Measurements from ENCODE around the gene ATRNL1. TPM values are rescaled to one million over a fixed set of nuclear protein-coding genes. Genes with fewer than 3 reads are reported as not detected.

Gene ATRNL1
- total and polyA plus RNA-seq, 2 experiments from 2014 or later: not detected

- Histone ChIP-seq H3K27me3 (replicated peaks; ENCODE audit: insufficient read depth) (no peaks in the 10 kb centered on the region), H3K9me2 (ENCODE audit: insufficient read depth) (no peaks in the 10 kb centered on the region), H2AFZ (no peak overlapping the region), H4K20me1 (ENCODE audit: insufficient read depth) (no peaks in the 10 kb centered on the region), H3K79me2 (ENCODE audit: insufficient read depth) (no peaks in the 10 kb centered on the region), H3K4me1 (ENCODE audit: insufficient read depth) (peaks cover 9% of the 10 kb centered on the region; the same call in 1 of the 2 replicates), H3K27ac (no peak overlapping the region), H3K9ac (no peak overlapping the region), H3K9me3 (ENCODE audit: low read depth) (no peaks in the 10 kb centered on the region), H3K4me3 (no peak overlapping the region), H3K36me3 (ENCODE audit: low read depth) (no peaks in the 10 kb centered on the region), H3K4me2 (ENCODE audit: unreplicated experiment) (no peak overlapping the region), H3F3A (ENCODE audit: insufficient read depth) (no peaks in the 10 kb centered on the region)
- WGBS, 2 experiments (ENCODE audit: low coverage in 1 of 2, low lambda C conversion rate in 2 of 2, missing lambda C conversion rate in 2 of 2): 96 to 100% methylated on average over 1 of the region's 1 CpG
- in situ Hi-C loops (cut with MboI): no loop called here
- no peak for DNase-seq
- no peak for TF ChIP-seq EZH2phosphoT487 (IDR thresholded peaks at IDR 0.05; ENCODE audit: insufficient read depth, low read depth)
- TF ChIP-seq EZH2 (IDR thresholded peaks at IDR 0.05; ENCODE audit: insufficient read depth, poor library complexity, severe bottlenecking): no peak
These were observed 752.8 kb downstream of the ATRNL1 start for GRCh38 chr10:115845921-115846320.

DNA sequence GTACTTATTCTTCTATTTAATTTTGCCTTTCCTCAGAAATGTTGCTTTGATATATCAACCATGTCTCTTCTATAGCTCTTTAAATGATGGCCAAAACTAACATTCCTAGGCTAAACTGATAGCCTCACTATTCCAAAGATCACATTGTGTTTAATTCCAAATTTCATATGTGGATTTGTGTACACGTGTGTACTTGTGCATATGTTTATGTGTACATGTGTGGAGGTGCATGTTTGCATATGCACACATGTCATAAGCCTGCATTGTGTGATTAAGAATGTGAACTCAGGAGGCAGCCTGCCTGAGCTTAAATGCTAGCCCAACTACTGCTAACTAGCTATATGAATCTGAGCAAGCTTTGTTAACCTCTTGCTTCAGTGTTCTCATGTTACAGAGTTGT lies 753.4 kb downstream of the ATRNL1 start:
- no peaks in the 10 kb centered on the region for H3F3A ChIP-seq (ENCODE audit: insufficient read depth)
- in situ Hi-C loops (cut with MboI): no loop called here
- no peaks in the 10 kb centered on the region for H3K9me2 ChIP-seq (ENCODE audit: insufficient read depth)
- WGBS, 2 experiments (ENCODE audit: low coverage in 1 of 2, low lambda C conversion rate in 2 of 2, missing lambda C conversion rate in 2 of 2): 83 to 100% methylated on average over 1 of the region's 1 CpG
- no peaks in the 10 kb centered on the region for H3K79me2 ChIP-seq (ENCODE audit: insufficient read depth)
- no peak overlapping the region for H3K9ac ChIP-seq
- no peak overlapping the region for H3K27ac ChIP-seq
- H3K9me3 ChIP-seq (ENCODE audit: low read depth): no peaks in the 10 kb centered on the region
- peaks cover 9% of the 10 kb centered on the region; the same call in 1 of the 2 replicates for H3K4me1 ChIP-seq (ENCODE audit: insufficient read depth)
- no peak for TF ChIP-seq EZH2phosphoT487 (IDR thresholded peaks at IDR 0.05; ENCODE audit: insufficient read depth, low read depth)
- H3K4me2 ChIP-seq (ENCODE audit: unreplicated experiment): no peak overlapping the region
- H3K27me3 ChIP-seq (replicated peaks; ENCODE audit: insufficient read depth): no peaks in the 10 kb centered on the region
- H3K36me3 ChIP-seq (ENCODE audit: low read depth): no peaks in the 10 kb centered on the region
- no peaks in the 10 kb centered on the region for H4K20me1 ChIP-seq (ENCODE audit: insufficient read depth)
- H3K4me3 ChIP-seq: no peak overlapping the region
- no peak for DNase-seq
- H2AFZ ChIP-seq: no peak overlapping the region

DNA sequence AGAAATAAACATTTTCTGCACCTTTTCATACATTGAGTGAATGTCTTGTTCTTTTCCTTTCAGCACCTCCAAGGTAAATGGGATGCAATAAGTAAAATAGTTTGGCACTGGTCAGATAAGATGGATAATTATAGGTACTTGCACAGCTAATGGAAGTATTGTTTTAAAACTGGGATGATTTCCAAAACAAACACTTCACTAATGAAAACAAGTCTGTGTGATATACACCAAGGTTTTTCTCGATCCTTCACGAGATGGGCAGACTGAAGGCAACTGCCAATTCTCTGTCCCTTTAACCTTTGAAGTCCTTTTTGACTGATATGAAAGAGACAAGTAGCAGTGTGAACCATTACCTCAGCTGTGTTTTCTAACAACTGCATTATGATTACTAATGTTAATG lies 756.0 kb downstream of the ATRNL1 start:
- in situ Hi-C loops (cut with MboI): no loop called here
- Histone ChIP-seq H3K4me2 (ENCODE audit: unreplicated experiment) (no peak overlapping the region), H3K27ac (no peak overlapping the region), H3K27me3 (replicated peaks; ENCODE audit: insufficient read depth) (no peaks in the 10 kb centered on the region), H3K79me2 (ENCODE audit: insufficient read depth) (no peaks in the 10 kb centered on the region), H3K9me2 (ENCODE audit: insufficient read depth) (no peaks in the 10 kb centered on the region), H3F3A (ENCODE audit: insufficient read depth) (no peaks in the 10 kb centered on the region), H3K4me3 (no peak overlapping the region), H3K36me3 (ENCODE audit: low read depth) (no peaks in the 10 kb centered on the region), H3K4me1 (ENCODE audit: insufficient read depth) (peaks cover 9% of the 10 kb centered on the region; the same call in 1 of the 2 replicates), H3K9me3 (ENCODE audit: low read depth) (no peaks in the 10 kb centered on the region), H3K9ac (no peak overlapping the region), H2AFZ (no peak overlapping the region), H4K20me1 (ENCODE audit: insufficient read depth) (no peaks in the 10 kb centered on the region)
- DNase-seq: no peak
- WGBS, 2 experiments (ENCODE audit: low coverage in 1 of 2, low lambda C conversion rate in 2 of 2, missing lambda C conversion rate in 2 of 2): 77 to 85% methylated on average over 2 of the region's 2 CpGs
- TF ChIP-seq EZH2phosphoT487 (IDR thresholded peaks at IDR 0.05; ENCODE audit: insufficient read depth, low read depth) (no peak), EZH2 (IDR thresholded peaks at IDR 0.05; ENCODE audit: insufficient read depth, poor library complexity, severe bottlenecking) (no peak)

DNA sequence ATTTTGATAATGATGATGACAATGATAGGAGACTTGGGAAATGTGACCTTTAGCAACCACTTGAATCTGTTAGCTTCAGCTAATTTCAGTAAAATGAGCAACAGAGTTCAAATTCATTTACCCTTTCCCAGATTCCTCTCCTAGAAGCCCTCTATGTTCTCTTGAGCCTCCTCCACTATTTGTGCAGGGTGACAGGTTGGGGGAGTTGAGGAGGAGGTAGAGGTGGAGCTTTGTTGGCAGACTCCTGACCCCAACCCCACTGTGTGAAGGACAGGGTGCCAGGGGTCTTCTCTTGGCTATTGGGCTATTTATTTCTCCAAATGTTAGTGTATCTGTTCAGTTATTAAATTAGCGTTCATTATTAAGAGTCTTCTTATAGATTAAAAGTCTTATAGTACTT lies 757.5 kb downstream of the ATRNL1 start:
- Histone ChIP-seq H3K9me2 (ENCODE audit: insufficient read depth) (no peaks in the 10 kb centered on the region), H3K27me3 (replicated peaks; ENCODE audit: insufficient read depth) (no peaks in the 10 kb centered on the region), H2AFZ (no peak overlapping the region), H3K79me2 (ENCODE audit: insufficient read depth) (no peaks in the 10 kb centered on the region), H3K9ac (no peak overlapping the region), H3K9me3 (ENCODE audit: low read depth) (no peaks in the 10 kb centered on the region), H3K4me1 (ENCODE audit: insufficient read depth) (peaks cover 18% of the 10 kb centered on the region), H3K4me2 (ENCODE audit: unreplicated experiment) (no peak overlapping the region), H3K4me3 (no peak overlapping the region), H4K20me1 (ENCODE audit: insufficient read depth) (no peaks in the 10 kb centered on the region), H3K27ac (no peak overlapping the region), H3F3A (ENCODE audit: insufficient read depth) (no peaks in the 10 kb centered on the region), H3K36me3 (ENCODE audit: low read depth) (no peaks in the 10 kb centered on the region)
- no peak for TF ChIP-seq EZH2 (IDR thresholded peaks at IDR 0.05; ENCODE audit: insufficient read depth, poor library complexity, severe bottlenecking)
- no peak for TF ChIP-seq EZH2phosphoT487 (IDR thresholded peaks at IDR 0.05; ENCODE audit: insufficient read depth, low read depth)
- 95 to 100% methylated on average over 1 of the region's 1 CpG for WGBS, 2 experiments (ENCODE audit: low coverage in 1 of 2, low lambda C conversion rate in 2 of 2, missing lambda C conversion rate in 2 of 2)
- in situ Hi-C loops (cut with MboI): no loop called here
- no peak for DNase-seq

DNA sequence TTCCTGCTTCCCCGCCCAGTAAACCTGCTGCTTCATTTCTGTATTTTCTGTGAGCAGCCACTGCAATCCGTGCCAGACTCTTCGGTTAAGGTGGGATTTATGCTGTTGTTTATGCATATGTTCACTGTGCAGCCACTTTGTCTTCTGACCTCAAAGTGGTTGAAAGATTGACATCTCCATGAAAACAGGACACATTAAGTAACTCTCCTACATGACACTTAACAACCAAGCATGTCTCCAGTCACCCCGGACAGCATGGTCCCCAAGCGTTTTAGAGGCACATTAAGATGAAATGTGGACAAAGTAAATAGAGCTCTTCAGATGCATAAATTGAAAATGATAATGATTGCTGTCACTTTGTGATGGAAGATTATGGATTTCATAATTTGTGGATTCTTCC lies 758.5 kb downstream of the ATRNL1 start:
- WGBS, 2 experiments (ENCODE audit: low coverage in 1 of 2, low lambda C conversion rate in 2 of 2, missing lambda C conversion rate in 2 of 2): 68 to 70% methylated on average over 5 of the region's 5 CpGs
- H3K4me3 ChIP-seq: no peak overlapping the region

More for the DNA sequence above, 758.5 kb downstream of the ATRNL1 start:
- in situ Hi-C loops (cut with MboI): no loop called here
- H3F3A ChIP-seq (ENCODE audit: insufficient read depth): no peaks in the 10 kb centered on the region
- H3K79me2 ChIP-seq (ENCODE audit: insufficient read depth): no peaks in the 10 kb centered on the region
- H2AFZ ChIP-seq: no peak overlapping the region
- H3K36me3 ChIP-seq (ENCODE audit: low read depth): no peaks in the 10 kb centered on the region
- H3K9ac ChIP-seq: no peak overlapping the region
- TF ChIP-seq EZH2phosphoT487 (IDR thresholded peaks at IDR 0.05; ENCODE audit: insufficient read depth, low read depth) (no peak), EZH2 (IDR thresholded peaks at IDR 0.05; ENCODE audit: insufficient read depth, poor library complexity, severe bottlenecking) (no peak)
- no peak overlapping the region for H3K27ac ChIP-seq
- H3K9me3 ChIP-seq (ENCODE audit: low read depth): no peaks in the 10 kb centered on the region
- H3K27me3 ChIP-seq (replicated peaks; ENCODE audit: insufficient read depth): no peaks in the 10 kb centered on the region
- DNase-seq: no peak
- H3K4me1 ChIP-seq (ENCODE audit: insufficient read depth): peaks cover 18% of the 10 kb centered on the region
- H3K9me2 ChIP-seq (ENCODE audit: insufficient read depth): no peaks in the 10 kb centered on the region
- no peak overlapping the region for H3K4me2 ChIP-seq (ENCODE audit: unreplicated experiment)
- H4K20me1 ChIP-seq (ENCODE audit: insufficient read depth): no peaks in the 10 kb centered on the region
